Measurements from ENCODE around the gene DOP1B.
"Not testable (repeated sequence)": the region's sequence is repeated elsewhere in the genome, so short reads cannot be mapped to it uniquely, and the experiment has no call there.

DOP1B gene, protein sequence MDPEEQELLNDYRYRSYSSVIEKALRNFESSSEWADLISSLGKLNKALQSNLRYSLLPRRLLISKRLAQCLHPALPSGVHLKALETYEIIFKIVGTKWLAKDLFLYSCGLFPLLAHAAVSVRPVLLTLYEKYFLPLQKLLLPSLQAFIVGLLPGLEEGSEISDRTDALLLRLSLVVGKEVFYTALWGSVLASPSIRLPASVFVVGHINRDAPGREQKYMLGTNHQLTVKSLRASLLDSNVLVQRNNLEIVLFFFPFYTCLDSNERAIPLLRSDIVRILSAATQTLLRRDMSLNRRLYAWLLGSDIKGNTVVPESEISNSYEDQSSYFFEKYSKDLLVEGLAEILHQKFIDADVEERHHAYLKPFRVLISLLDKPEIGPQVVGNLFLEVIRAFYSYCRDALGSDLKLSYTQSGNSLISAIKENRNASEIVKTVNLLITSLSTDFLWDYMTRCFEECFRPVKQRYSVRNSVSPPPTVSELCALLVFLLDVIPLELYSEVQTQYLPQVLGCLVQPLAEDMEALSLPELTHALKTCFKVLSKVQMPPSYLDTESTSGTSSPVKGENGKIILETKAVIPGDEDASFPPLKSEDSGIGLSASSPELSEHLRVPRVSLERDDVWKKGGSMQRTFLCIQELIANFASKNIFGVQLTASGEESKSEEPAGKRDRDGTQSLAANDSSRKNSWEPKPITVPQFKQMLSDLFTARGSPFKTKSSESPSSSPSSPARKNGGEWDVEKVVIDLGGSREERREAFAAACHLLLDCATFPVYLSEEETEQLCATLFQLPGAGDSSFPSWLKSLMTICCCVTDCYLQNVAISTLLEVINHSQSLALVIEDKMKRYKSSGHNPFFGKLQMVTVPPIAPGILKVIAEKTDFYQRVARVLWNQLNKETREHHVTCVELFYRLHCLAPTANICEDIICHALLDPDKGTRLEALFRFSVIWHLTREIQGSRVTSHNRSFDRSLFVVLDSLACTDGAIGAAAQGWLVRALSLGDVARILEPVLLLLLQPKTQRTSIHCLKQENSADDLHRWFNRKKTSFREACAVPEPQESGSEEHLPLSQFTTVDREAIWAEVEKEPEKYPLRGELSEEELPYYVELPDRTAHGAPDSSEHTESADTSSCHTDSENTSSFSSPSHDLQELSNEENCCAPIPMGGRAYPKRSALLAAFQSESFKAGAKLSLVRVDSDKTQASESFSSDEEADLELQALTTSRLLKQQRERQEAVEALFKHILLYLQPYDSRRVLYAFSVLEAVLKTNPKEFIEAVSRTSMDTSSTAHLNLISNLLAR (N-terminal part only)

DNA sequence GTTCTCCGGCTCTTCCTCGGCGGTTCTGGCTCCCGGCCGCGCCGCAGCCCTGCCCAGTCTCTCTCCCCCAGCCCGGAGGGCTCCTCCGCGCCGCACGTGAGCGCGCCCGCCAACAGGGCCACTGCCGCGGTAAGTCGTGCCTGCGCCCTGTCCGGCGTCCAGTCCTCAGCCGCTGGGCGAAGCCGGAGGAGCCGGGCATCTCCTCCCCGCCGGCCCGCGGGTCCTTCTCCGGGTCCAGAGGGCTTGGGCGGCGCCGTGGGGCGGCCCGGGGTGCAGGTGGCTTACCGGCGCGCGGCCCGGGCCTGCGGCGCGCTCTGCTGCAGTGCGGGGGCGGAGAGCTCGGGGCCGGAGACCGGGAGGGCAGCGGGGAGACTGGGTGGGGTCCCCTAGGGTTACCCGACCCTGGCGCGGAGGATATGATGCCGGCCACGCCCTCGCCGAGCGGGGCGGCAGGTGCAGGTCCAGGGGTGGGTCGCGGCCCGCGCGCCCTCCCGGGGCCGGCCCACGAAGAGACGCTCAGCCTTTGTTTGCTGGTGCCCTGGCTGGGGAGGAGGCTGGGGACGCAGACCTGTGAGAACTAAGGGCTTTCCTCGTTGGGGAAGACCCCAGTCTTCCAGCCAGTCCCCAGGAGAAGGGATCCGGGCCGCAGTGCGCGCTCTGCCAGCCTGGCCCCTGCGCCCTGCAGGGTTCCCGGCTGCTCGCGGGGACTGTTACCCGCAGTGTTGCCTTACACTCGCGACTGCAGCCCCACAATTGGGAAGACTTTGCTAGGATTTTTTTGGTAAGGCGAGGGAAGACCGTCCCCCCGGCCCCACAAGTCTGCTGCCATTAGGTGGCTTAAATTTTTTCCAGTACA lies at the start of gene DOP1B:
Gene DOP1B, plus strand, starts transcription at position 10 of the 856 bp plus-strand sequence. CDS start 7,910 bp downstream, outside the sequence.
- DNase-seq = peak; percentile 70

DNA sequence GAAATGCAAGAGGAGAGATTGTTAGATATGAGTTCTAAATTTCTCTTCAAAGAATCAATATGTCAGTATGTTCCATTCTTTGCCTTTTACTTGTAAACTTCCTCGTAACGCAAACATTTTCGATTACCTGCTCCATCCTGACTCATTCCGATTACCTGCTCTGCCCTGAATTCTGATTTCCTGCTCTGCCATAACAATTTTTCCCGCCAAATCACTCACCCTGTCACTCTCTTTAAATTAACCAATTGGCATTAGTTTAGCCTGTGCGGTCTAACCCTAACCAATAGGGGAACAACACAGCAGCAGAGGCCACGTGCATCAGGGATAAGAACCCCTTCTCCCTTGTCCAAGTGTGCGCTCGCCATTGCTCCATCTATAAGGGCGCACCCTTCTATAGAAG lies 46.8 kb upstream of the DOP1B start:
- DNase-seq = no peak

DNA sequence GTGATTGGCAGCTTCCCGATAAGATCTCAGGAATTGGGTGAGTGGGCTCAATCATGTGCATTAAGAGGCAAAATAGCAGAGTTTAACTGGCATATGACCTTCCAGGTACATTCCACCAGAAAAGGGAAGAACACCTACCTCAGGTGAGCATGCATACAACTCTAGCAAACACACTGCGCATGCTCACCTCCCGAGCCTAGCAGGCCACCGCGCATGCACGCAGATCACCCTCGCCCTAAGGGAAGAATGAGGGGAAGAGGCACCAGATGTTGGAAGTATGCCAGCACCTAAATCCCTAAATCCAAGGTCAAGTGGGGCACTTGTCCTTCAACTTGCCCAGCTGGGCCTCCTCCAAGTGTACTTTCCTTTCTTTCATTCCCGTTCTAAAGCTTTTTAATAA lies 45.4 kb upstream of the DOP1B start:
- no peak for DNase-seq

DNA sequence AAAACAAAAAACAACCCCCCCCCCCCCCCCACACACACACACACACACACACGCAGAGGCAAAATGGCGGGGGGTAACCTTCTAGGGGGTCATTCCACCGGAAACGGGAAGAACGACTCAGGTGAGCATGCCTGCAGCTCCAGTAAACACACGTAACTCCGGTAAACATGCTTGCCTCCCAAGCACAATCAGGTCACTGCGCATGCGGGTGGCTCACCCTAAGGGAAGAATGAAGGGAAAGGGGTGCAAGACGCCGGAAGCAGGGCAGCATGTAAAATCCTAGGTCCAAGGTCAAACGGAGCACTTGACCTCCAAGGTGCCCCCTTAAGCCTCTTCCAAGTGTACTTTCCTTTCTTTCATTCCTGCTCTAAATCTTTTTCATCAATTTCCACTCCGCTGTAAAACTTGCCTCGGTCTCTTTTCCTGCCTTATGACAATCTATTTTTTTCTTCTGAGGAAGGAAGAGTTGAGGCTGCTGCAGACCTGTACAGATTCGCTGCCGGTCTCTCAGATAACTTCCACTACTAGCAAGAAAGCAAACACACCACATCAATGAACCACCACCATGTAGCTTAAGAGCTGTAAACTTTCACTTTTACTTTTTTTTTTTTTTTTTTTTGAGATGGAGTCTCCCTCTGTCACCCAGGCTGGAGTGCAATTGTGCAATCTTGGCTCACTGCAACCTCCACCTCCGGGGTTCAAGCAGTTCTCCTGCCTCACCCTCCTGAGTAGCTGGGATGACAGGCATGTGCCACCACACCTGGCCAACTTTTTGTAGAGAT lies 42.8 kb upstream of the DOP1B start:
- DNase-seq = peak; percentile 91

DNA sequence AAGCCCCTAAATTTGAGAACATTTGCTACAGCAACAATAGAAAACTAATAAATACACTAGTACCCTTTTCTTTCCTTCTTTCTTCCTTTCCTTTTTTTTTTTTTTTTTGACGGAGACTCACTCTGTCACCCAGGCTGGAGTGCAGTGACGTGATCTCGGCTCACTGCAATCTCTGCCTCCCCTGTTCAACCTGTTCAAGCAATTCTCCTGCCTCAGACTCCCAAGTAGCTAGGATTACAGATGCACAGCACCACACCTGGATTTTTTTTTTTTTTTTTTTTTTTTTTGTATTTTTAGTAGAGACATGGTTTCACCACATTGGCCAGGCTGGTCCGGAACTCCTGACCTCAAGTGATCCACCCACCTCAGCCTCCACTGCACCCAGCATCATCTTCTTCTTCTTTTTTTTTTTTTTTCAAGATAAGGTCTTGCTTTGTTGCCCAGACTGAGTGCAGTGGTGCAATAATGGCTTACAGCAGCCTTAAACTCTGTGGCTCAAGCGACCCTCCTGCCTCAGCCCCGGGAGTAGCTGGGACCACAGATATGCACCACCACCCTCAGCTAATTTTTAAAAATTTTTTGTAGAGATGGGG lies 41.4 kb upstream of the DOP1B start:
- DNase-seq = no peak

- DNase-seq = no peak
Observed at GRCh38 chr21:36117286-36117741, 39.3 kb upstream of the DOP1B start.

DNA sequence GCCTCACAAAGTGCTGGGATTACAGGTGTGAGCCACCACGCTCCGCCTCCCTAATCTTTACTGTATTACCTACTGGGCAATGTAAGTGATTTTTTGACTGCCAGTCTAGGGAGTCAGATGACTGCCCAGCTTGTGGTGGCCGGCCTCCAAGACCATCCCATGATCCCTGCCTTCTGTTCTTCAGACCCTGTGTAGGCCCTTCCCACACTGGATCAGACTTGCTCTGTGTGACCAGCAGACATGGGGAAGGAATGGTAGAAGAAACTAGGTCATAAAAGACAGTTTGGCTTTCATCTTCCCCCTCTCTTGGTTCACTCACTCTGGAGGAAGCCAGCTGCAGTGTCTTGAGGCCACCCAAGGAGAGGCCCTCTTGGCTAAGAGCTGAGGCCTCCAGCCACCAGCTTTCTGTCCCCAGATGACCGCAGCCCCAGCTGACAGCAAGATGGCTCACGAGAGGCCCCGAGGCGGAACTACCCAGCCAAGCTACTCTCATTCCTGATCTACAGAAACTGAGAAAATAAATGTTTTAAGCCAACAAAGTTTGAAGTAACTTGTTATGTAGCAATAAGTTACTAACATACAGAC lies 36.2 kb upstream of the DOP1B start:
- DNase-seq = no peak

DNA sequence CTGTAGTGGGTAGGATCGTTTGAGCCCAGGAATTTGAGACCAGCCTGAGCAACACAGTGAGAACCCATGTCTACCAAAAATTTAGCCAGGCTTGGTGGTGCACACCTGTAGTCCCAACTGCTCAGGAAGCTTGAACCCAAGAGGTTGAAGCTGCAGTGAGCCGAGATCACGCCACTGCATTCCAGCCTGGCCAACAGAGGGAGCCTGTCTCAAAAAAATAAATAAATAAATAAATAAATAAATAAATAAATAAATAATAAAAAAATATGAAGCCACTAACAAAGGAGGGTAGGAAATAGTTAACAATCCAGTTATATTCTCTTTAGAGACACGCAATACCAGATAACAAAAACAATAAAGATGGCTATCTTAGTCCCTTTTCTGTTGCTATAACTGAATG lies 33.6 kb upstream of the DOP1B start:
- no peak for DNase-seq

GRCh38 chr21:36124395-36124794 lies 32.2 kb upstream of the DOP1B start:
- no peak for DNase-seq

- peak; percentile 68 for DNase-seq
Observed at GRCh38 chr21:36125512-36126207, 31.0 kb upstream of the DOP1B start.

GRCh38 chr21:36126208-36126565 lies 30.4 kb upstream of the DOP1B start:
- DNase-seq = no peak

- DNase-seq = no peak
Observed at GRCh38 chr21:36126621-36127110, 30.0 kb upstream of the DOP1B start.

DNA sequence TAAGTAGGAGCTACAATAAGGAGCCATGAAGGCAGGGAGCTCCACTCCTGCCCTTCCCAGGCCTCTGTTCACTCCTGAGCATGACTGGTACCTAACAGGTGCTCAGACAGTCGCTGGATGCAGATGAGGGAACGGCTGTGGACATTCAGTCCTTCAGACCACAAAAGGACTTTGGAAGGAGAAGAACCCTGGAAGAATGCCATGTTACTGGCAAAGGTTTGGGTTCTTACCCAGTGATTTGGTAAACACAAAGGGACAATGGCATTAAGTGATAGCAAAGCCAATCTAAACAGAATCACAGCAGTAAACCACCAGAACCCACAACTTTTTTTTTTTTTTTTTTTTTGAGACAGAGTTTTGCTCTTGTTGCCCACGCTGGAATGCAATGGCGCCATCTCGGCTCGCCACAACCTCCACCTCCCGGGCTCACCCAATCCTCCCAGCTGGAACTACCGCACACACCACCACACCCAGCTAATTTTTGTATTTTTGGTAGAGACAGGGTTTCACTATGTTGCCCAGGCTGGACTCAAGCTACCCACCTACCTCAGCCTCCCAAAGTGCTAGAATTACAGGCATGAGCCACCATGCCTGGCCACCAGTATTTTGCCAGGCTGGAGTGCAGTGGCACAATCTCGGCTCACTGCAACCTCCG lies 29.2 kb upstream of the DOP1B start:
- no peak for DNase-seq

DNA sequence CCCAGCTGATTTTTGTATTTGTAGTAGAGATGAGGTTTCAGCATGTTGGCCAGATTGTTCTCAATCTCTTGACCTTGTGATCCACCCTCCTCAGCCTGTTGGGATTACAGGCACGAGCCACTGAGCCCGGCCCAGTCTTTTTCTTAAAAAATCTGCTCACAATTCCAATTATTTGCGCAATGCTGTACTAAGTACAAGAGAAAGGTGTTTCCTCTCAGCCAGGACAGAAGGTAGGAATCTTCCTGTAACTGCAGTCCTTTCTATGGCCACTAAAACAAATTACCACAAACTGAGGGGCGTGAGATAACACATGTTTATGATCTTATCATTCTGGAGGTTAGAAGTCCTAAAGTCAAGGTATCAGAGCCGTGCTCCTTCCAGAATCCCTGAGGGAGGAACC lies 28.6 kb upstream of the DOP1B start:
- DNase-seq = no peak

- no peak for DNase-seq
Observed at GRCh38 chr21:36129219-36129618, 27.4 kb upstream of the DOP1B start.

DNA sequence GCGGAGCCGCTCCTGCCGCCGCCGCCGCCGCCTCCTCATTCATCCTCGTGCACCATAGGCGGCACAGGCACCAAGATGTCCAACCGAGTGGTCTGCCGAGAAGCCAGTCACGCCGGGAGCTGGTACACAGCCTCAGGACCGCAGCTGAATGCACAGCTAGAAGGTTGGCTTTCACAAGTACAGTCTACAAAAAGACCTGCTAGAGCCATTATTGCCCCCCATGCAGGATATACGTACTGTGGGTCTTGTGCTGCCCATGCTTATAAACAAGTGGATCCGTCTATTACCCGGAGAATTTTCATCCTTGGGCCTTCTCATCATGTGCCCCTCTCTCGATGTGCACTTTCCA lies 26.2 kb upstream of the DOP1B start:
- not testable (repeated sequence) for DNase-seq

- not testable (repeated sequence) for DNase-seq
Observed at GRCh38 chr21:36130839-36131238, 25.8 kb upstream of the DOP1B start.

DNA sequence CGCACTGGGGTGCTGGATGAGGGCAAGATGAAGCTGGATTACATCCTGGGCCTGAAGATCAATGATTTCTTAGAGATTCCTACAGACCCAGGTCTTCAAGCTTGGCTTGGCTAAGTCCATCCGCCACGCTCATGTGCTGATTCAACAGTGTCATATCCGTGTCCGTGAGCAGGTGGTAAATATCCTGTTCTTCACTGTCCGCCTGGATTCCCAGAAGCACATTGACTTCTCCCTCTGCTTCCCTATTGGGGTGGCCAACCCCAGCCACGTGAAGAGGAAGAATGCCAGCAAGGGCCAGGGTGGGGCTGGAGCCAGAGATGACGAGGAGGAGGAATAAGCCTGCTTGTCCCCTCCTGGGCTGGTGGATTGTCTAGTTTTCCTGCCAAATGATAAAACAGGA lies 23.9 kb upstream of the DOP1B start:
- DNase-seq = no peak

DNA sequence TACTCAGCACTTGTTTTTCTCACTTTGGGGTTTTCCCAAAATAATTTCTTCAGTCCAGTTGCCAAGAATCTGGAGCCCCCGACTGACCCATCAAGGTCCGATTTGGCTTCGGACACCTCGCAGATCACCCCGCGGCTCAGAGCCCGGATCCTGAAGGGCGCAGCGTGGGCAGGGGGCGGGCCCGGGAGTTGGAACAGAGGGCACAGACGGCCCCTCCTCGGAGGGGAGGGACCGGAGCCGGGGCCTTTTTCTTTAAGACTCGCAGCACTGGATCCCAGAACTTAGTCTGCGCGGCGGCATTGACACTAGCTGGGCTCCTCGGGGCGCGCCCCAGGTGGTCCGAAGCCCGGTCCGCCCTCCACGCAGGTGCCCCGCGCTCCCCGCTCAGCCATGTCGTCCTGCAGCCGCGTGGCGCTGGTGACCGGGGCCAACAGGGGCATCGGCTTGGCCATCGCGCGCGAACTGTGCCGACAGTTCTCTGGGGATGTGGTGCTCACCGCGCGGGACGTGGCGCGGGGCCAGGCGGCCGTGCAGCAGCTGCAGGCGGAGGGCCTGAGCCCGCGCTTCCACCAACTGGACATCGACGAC lies 21.7 kb upstream of the DOP1B start, which contains the start of gene CBR3:
Gene CBR3, plus strand, starts transcription at position 277 of the 588 bp plus-strand sequence. Its CDS starts 114 bp downstream, at position 391.
- DNase-seq = peak; percentile 47
